SH-SY5Y (cell line): ENCODE results near the gene STRAP.

Experiments used
- GATA2 ChIP-seq: IDR thresholded peaks from 2 replicates; pipeline ENCODE4 v1.6.1; 2011; ENCODE audit warnings: mild to moderate bottlenecking, low read depth, low read length
- GATA3 ChIP-seq: IDR thresholded peaks from 2 replicates; pipeline ENCODE4 v1.6.1; 2011; ENCODE audit warnings: low read depth, mild to moderate bottlenecking, low read length, moderate library complexity

DNA sequence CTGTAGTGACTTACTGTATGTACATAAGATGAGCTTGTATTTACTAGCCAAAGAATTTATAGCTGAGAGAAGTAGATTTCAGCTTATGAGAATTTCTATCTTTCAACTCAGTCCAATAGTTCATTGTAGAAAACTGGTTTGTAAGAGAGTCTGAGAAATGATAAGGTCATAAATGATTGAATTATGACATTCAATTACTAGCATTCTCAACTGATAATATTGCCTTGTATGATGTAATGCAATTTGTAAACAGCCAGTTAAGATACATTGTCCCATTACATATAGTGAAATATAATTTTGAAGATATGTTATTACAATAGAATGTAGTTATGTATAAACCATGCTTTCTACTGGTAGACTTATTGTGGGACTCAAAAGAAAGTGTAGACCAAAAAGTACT, 42.5 kb upstream of the STRAP start:
- no peak for TF ChIP-seq GATA3
- TF ChIP-seq GATA2 = no peak
